22Rv1 (cell line): ENCODE measurements around the gene STIM1.

Experiments used
- ZFX ChIP-seq: fragments of 450-650 bp; IDR thresholded peaks from 2 replicates; pipeline ENCODE4 v1.6.1; 2017; ENCODE audit warnings: antibody characterized with exemption, borderline replicate concordance
- TF ChIP-seq, protein P1 (sequence below): fragments of 450-650 bp; IDR thresholded peaks from 2 replicates; pipeline ENCODE4 v1.5.1; 2017; ENCODE audit warnings: mild to moderate bottlenecking

DNA sequence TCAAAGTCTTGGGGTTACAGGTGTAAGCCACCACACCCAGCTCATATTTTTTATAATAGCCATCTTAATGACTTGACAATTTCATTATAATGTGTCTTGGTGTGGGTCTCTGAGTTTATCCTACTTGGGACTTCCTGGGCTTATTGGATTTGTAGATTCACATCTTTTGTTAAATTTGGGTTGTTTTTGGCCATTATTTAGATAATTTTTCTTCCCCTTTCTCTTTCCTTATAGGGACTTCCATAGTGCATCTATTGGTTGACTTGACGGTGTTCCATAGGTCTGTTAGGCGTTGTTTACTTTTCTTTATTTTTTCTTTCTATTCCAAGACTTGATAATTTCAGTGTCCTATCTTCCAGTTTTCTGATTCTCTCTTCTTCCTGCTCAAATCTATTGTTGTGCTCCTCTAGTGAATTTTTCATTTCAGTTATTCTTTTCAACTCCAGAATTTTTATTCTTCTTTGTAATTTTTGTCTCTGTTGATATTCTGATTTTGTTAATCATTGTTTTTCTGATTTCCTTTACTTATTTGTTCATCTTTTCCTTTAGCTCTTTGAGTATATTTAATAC is 284.7 kb downstream of the STIM1 start:
- TF ChIP-seq, protein P1, sequence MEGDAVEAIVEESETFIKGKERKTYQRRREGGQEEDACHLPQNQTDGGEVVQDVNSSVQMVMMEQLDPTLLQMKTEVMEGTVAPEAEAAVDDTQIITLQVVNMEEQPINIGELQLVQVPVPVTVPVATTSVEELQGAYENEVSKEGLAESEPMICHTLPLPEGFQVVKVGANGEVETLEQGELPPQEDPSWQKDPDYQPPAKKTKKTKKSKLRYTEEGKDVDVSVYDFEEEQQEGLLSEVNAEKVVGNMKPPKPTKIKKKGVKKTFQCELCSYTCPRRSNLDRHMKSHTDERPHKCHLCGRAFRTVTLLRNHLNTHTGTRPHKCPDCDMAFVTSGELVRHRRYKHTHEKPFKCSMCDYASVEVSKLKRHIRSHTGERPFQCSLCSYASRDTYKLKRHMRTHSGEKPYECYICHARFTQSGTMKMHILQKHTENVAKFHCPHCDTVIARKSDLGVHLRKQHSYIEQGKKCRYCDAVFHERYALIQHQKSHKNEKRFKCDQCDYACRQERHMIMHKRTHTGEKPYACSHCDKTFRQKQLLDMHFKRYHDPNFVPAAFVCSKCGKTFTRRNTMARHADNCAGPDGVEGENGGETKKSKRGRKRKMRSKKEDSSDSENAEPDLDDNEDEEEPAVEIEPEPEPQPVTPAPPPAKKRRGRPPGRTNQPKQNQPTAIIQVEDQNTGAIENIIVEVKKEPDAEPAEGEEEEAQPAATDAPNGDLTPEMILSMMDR, result no peak
- TF ChIP-seq ZFX, result no peak
